ENCODE results near the gene VCL.

DNA sequence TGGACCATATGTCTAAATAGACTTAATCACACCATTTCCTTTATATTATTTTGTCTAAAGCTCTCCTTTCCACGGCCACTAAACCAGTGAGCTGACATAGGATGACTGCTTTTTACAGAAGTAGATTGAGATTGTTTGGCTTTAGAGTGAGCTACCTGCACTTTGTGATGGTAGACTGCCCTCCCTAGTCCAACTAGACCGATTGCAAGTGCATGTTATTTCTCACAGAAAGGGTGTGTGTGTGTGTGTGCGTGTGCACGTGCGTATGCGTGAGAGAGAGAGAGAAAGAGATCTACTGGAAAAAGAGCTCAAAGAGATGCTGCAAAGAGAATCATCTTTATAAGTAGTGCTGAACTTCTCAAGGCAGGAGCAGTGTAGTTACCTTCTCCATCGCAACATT, 60.7 kb downstream of the VCL start:
- TF ChIP-seq EZH2 (IDR thresholded peaks at IDR 0.05) = no peak
- no peak for TF ChIP-seq POLR2AphosphoS5 (IDR thresholded peaks at IDR 0.05; ENCODE audit: borderline replicate concordance, low read depth, low read length)

All from SK-N-MC (cell line).